Activated CD4-positive, alpha-beta T cell treated with anti-CD3 and anti-CD28 coated beads, Interleukin-10, Interleukin-2, amounts not matched to agents 100 ng/mL and 50 ng/mL, durations not matched to agents 16 hours and 8 hours (primary cell): Measurements from ENCODE around the gene PTPDC1.

ENCODE experiments used
- DNase-seq: peaks from one replicate; pipeline ENCODE4 v3.0.0-alpha.2; 2020

The PTPDC1 gene

GRCh38 chr9:94147776-94148175, 63.5 kb downstream of the PTPDC1 start:
- DNase-seq = no peak

DNA sequence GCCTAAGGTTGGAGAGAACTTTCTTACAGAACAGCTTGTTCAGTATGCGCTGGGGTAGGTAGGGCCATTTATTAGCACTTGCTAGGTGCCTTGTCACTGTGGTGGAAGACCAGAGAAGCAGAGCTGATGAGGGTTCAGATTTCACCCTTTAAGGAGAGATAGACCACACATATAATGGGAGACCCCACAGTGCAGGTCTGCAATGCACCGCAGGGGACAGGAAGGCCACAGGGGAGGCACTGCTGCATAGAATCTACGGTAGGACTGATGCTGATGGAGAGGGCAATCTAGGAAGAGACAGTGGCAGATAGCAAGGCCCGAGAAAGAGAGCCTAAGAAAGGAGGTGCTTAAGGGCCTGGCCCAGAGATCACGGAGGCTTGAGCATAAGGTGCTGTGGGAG, 64.2 kb downstream of the PTPDC1 start:
- DNase-seq = no peak

DNA sequence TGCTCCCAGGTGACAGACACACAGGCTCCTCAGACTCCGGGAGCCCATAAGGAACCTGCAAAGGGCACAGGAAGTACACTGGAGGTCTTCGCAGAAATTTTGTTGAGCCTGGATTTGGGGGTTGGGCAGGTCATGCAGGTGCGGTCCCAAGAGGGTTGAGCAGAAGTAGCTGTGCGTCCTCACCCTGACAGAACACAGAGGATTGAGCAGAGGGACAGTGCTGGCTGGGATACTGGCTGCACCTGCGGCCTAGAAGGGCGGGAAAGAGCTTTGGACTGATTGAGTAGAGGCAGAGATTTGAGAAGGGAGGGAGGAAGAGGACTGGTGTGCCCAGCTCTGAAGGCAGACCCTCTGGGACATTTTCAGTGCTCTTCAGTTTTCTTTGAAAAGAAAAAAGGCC, 65.4 kb downstream of the PTPDC1 start:
- no peak for DNase-seq

DNA sequence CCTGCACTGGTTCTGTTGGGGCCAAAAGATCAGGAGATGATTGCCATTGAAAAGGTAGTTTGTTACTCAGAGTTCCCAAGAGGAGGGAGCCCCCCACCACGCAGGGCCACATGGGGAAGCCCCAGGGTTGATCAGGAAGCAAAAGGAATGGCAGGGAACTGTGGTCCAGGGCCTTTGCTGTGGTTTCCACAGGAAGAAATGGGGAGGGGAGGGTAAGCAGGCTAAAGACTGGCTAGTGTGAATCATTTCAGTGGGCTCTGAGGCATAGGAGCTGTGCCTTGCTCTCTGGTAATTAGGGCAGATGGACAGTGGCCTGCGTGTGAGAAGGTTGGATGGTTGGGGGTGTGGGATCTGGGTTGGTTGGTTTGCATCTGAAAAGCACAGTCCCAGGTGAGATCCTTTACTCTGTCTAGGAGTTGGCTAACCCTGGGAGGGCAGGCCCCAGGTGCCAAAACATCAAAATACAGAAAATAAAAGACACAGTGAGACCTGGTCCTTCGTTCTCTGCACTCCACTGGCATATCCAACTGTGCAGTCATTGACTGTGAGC, 66.1 kb downstream of the PTPDC1 start:
- DNase-seq = no peak

GRCh38 chr9:94150890-94151650, 66.8 kb downstream of the PTPDC1 start:
- no peak for DNase-seq

- DNase-seq = no peak
These were observed 69.6 kb downstream of the PTPDC1 start for GRCh38 chr9:94153905-94154304.

GRCh38 chr9:94156348-94157049, 72.2 kb downstream of the PTPDC1 start:
- no peak for DNase-seq

GRCh38 chr9:94157050-94157801, 73.0 kb downstream of the PTPDC1 start:
- DNase-seq = no peak
